Stimulated activated CD8-positive, alpha-beta memory T cell treated with anti-CD3 and anti-CD28 coated beads, Interleukin-2, amount 100 ng/mL, for 1 hour (primary cell): Measurements from ENCODE around the gene FOXF1.

Source experiments
- DNase-seq, 2 donors: peaks; one replicate each; pipeline ENCODE4 v3.0.0-alpha.2; 2020; ENCODE audit warnings: low read depth in 2 of 2

The FOXF1 gene

DNA sequence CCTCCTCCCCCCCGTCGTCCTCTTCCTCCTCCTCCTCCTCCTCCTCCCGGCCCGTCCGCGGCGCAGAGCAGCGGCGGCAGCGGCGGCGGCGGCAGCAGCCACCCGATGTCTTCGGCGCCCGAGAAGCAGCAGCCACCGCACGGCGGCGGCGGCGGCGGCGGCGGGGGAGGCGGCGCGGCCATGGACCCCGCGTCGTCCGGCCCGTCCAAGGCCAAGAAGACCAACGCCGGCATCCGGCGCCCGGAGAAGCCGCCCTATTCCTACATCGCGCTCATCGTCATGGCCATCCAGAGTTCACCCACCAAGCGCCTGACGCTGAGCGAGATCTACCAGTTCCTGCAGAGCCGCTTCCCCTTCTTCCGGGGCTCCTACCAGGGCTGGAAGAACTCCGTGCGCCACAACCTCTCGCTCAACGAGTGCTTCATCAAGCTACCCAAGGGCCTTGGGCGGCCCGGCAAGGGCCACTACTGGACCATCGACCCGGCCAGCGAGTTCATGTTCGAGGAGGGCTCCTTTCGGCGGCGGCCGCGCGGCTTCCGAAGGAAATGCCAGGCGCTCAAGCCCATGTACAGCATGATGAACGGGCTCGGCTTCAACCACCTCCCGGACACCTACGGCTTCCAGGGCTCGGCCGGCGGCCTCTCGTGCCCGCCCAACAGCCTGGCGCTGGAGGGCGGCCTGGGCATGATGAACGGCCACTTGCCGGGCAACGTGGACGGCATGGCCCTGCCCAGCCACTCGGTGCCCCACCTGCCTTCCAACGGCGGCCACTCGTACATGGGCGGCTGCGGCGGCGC lies at the start of gene FOXF1:
Gene FOXF1, plus strand, starts transcription at position 63 of the 797 bp plus-strand sequence. Its CDS starts 43 bp downstream, at position 106.
- no peak for DNase-seq

DNA sequence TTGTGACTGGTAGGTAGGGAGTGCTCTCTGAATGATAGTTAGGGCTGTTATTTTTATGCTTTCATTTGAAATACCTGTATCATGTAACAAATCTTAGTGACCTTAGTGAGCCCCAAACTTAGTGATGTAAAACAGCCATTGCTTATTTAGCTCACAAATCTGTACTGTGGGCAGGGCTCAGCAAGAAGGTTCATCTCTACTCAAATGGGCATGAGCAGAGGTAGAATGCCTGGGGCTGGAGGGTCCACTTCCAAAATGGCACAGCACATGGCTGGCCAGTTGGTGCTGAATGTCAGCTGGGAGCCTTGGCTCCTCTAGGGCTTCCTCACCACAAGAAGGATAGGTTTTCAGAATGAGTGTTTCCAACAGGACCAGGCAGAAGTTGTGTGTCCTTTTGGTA lies 49.3 kb upstream of the FOXF1 start:
- DNase-seq = no peak

DNA sequence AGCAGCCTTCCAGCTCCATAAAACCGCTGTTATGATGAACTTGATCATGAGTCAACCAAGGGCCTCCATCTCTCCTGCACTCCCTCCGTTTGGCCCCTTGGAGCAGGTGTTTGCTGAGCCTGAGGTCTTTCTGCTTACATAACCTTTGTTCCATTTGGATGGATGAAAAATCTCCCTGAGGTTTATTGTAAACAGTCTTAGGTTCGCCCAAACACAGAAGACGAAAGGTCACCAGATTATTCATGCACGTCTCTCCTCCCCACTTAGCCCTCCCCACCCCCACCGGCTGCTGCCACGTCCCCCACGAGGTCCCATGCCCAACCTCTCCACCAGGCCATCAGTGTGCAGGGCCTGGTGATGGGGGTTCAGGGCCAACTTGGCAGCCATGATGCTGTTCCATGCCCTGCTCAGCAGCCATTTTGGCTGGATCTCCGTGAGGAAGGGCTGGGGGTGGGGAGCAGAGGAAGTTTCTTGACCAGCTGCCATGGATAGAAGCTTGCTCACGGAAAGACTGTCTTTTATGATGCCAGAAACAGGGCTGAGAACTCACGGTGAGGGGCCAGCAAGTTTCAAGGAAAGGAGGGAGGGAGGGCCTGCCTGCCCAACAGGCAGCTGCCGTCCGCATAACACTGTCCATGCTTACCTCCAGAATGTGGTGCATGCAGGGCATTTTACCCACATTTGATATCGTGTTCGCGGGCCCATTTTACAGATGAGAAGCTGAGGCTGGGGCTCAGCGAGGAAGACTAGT lies 47.8 kb upstream of the FOXF1 start:
- DNase-seq = no peak

DNA sequence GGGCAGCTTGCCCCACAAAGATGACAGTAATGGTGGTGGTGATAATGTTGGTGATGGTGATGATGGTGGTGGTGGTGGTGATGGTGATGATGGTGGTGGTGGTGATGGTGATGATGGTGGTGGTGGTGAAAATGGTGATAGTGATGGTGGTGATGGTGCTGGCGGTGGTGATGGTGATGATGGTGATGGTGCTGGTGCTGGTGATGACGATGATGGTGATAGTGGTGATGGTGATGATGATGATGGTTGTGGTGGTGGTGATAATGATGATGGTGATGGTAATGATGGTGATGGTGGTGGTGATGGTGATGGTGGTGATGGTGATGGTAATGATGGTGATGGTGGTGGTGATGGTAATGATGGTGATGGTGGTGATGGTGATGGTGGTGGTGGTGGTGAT lies 46.3 kb upstream of the FOXF1 start:
- DNase-seq = no peak

DNA sequence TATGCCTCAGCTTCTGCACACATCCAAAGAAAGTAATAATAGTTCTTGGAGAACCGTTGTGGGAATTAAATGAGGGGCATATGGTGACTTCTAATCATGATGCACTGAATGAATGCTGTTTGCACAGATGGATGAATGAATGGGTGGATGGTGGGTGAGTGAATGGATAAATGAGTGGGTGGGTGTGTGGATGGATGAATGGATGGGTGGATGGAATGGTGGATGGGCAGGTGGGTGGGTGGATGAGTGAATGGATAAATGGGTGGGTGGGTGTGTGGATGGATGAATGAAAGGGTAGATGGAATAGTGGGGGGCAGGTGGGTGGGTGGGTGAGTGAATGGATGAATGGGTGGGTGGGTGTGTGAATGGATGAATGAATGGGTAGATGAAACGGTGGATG lies 44.9 kb upstream of the FOXF1 start:
- DNase-seq = no peak

DNA sequence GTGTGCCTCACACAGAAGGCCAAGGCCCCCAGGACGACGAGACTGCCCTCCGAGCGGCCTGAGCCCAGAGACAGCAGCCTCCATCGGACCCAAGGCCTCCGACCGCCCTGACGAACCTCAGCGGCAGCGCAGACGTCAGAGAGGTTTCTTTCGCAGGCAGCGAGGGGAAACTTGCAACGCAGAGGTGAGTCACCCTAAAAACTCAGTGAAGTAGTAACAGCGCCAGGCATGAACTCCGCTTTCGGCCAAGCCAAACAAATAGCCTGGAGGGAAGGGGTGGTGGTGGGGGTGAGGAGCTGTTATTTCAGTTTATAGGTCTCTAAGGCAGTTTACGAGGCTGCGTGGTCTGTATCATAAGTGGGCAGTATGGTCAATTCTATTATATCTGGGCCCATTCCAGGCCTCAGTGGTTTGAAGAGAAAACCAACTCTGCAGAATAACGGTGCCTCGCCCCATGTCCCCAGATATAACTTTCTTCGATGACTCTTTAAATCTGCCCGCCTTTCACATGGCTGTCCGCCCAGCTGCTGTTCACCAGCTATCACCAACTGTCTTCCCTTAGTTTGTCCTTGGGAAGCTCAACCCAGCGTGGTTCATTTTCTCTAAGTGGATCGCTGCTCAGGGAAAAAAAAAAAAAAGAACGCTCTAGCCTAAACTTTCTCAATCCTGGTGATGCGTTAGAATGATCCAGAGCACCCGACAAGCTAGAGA lies 43.5 kb upstream of the FOXF1 start:
- DNase-seq = no peak

DNA sequence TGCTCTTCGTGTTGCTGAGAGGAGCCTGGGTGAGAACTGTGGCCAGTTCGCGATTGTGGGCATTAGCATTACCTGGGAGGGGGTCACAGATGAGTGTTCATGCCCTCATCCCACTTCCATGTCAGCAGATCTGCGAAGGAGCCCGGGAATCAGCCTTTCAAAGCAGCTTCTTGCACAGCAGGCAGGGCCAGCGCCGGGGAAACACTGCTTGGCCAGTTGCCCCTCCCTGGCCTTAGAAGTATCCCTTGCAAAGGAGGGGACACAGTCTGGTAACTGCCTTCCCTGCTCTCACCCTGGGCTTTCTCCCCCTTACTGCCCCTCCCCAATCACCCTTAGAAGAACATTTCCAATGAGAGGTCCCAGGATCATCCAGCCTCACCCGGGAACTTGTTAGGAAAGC lies 42.8 kb upstream of the FOXF1 start:
- DNase-seq = no peak

DNA sequence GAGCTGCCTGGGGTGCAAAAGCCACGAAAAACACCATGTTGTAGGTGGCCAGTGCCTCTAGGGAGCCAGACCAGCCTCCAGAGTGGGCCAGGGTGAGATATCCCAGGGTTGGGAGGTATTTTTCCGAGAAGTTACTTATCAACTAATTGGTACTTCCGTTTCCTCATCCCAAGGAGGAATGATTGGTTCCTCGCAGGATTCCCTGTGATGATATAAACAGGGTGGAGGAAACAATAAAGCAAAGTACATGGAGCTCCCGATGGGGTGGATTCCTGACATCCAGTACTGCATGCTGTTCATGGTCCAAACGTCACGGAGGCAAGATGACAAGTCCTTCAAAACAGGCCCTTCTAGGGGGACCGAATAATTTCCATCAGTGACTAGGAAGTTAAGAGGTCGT lies 39.4 kb upstream of the FOXF1 start:
- DNase-seq = no peak

DNA sequence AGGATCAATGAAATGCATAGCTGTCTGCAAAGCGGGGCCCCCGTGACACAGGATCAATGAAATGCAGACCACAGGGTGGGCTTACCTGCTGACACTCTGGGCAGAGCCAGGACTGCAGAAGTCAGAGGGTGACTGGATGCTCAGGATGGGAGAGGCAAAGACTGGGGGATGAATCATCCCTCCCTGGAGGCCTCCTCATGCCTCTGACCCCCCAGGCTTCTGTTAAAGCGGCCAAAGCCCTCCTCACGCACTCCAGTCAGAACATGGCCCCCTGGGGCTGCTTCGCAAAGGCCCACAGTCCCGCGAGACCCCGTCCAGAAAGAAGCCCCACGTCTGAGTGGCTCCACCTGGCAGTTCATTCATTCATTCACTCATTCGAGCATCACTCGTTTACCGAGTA lies 38.4 kb upstream of the FOXF1 start:
- no peak for DNase-seq

DNA sequence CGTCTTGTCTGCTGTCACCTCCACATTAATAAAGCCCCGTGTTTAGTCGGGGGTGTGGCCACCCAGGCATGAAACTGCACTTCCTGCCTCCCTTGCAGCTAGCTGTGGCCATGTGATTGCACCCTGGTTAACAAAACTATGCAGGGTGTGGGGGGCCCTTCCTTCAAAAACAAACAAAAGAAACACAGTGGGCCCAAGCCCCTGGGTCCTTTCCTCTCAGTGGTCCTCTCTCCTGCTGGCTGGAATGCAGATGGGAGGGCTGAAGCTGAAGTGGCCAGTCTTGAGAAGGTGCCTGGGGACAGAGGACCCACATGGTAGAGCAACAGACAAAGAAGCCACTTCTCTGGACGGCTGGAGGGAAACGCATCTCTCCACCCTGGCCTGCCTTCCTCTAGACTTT lies 38.0 kb upstream of the FOXF1 start:
- no peak for DNase-seq

DNA sequence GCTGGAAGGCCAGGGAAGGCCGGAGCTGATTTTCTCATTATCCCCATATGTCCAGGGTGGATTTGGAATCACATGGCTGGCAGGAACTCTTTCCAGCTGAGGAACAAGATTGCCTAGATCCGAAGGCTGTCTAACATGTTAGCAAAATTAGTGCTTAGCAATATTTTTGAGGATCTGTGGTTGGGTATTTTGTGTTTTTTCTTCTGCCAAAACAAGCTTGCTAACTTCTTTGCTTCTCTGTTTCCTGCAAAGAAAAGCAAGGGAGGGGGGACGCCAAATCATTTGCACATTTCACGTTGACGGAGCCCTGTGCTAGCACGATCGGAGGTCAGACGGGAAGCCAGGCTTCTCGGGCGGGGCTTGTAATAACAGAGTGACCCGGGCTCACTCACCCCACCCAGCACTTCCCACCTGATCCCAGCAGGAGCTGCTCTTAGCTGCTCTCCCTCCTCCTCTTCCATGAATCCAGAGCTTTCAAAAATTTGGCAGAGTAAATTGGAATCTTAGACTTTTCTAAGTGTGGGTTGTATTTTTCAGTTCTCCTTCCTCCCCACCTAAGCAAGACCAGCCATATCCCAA lies 33.3 kb upstream of the FOXF1 start:
- DNase-seq = no peak

DNA sequence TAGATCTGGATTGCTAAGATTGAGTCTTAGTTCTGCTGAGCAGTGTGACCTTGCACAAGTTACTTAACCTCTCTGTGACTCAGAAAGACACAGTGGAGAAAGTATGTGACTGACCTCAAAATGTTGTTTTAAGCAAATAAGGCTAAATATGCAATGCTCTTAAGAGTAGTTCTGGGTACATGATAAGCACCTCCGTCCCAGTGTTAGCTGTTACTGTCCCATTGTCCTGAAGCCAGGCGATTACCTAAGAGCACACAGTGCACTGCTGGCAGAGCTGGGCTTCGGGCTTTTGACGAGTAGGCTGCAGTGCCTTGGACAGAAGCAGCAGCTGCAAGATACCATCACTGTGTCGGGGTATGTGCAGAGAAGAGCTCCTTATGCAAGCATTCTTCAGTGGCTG lies 32.7 kb upstream of the FOXF1 start:
- DNase-seq = no peak

DNA sequence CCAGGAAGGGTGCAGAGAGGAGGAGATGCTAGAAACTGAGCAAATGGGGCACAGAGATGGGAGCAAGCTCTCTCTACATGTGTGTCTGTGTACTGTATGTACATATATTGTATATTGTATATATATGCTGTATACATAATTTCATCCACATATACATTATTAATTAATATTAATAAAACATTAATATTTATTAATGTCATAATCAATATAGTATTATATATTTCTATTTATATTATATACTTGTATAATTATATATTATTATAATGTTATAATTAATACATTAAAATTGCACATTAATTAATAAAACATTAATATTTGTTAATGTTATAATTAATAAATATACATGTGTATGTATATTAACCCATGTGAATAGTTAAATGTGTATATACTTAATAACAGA lies 31.5 kb upstream of the FOXF1 start:
- no peak for DNase-seq

DNA sequence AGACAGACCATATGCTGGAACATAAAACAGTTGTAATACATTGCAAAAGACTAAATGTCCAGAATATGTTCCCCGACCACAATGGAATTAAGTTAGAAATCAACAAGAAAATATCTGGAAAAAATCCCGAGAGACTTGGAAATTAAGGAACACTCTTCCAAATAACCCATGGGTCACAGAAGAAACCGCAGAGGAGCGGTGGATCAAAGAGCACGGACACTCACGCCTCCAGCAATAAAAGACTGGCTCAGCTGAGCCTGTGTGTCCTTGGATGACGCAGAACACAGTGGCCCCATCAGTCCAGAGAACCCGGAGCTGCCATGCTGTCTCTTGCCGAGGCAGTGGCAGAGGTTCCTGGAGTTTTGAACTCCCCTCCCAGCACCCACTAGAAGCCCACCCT lies 30.9 kb upstream of the FOXF1 start:
- DNase-seq = no peak

DNA sequence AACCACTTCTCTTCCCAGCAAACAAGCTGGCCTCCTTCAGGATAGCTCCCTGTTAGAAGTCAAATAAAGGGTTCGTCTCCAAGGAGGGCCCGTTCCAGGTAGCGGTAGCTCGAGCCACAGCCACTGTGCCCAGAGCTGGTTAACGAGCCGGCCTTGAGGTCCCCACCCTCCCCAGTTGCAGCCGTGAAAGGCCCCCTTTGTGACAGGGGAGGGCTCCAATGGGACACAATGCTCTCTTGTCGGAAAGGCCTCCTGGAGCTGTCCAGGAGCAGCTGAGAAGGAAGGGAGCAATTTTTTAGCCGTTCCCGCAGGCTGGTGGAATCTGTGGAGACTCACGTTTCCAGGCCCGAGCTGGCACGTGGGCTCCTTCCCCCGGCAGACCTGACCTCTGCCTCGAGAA lies 29.9 kb upstream of the FOXF1 start:
- no peak for DNase-seq

DNA sequence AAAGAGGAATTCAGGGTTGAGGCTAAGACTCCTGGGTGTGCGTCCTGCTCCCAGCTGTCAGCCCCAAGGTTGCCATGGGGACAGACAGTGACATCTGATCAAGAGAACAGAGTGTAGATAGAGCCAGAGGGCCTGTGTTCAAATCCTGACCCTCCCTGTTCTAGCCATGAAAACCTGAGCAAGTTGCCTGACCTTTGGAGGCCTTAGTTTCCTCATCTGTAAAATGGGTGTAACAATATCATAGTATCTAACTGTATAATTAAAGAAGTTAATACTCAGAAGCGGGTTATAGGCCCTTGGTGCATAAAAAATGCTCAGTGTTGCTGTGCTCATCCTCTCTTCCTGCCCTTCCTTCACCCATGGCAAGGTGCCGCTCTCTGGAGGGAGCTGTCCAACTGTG lies 28.7 kb upstream of the FOXF1 start:
- no peak for DNase-seq

DNA sequence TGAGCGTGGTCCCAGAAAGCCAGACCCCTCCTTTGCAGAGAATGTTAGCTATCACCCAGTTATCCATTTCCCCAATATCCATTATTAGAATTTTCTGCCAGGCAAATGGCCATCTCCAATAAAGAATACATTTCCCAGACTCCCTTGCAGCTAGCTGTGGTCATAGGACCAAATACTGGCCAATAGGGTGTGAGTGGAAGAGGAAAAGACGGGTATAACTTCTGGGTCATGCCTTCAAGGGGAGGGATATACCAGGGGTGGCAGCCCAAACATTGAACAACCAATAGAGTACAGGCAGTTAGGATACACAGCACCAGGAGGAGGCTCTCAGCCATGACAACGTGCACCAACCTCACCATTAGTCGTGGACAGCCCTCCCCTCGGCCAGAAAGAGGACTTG lies 26.1 kb upstream of the FOXF1 start:
- DNase-seq = no peak

DNA sequence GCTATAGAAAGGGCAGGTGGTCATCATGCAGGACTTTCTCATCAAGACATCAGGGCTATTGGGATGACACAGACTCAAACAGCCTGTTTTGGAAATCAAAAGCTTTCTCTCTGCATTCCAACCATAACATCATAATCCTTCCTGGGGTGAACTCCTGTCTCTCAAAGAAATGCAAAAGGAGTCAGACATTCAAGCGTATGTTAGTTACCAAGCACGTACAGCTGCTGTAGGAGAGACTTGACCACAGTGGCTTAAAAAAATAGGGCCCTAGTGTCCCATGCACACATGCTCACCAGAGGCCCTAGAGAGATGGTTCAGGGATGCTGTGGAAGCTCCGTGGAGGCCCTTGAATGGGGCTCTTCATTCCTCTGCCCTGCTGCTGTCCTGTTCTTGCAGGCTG lies 24.6 kb upstream of the FOXF1 start:
- DNase-seq = no peak

DNA sequence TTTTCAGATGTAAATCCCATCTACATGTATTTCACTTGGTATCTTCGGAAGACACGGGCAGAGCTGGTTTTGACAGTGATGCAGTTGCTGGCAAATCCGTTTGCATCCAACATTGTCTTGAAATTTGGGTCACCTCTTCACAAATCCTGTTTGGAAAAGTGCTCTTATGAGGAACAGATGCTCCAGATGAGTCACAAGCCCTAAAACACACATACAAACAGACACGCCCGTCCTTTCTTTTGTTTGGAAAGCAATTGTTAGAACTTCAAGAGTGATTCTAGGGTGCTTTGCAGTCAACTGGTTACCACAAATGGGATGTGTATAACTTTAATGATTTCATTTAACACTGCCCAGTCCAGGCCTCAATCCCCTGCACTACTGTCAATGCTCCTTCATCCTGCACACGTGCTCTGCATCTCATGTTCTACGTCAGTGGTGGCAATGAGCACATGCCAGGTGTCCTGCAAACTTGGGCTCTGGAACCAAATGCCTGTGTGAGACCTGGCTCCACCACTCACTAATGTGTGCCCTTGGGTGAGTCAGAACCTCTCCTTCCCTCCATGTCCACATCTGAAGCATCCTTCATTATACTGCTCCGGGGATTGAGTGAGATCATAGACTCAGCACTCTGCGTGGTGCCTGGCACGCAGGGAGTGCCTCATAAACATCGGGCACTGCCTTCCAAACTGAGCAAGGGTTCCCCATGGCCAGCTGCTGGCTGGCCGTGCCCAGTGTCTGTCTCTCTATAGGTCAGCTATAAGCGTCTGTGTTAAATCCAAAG lies 19.3 kb upstream of the FOXF1 start:
- no peak for DNase-seq

DNA sequence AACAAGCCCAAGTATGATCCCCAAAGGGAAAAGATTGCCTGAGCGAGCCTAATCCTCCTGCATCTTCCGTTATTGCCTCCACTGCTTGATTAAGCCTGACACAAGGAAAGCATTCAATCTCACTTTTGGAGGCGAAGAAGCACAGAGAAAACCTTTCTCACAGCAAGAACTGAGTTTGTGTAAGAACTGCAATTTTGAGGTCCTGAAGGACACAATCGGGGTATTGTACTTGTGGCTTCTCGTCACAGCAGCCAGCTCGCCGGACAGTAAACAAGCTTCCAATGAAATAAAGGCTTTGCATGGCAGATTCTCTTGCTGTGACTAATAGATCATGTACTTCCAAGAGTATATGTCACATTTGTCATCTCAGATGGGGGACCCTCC lies 18.7 kb upstream of the FOXF1 start:
- no peak for DNase-seq

DNA sequence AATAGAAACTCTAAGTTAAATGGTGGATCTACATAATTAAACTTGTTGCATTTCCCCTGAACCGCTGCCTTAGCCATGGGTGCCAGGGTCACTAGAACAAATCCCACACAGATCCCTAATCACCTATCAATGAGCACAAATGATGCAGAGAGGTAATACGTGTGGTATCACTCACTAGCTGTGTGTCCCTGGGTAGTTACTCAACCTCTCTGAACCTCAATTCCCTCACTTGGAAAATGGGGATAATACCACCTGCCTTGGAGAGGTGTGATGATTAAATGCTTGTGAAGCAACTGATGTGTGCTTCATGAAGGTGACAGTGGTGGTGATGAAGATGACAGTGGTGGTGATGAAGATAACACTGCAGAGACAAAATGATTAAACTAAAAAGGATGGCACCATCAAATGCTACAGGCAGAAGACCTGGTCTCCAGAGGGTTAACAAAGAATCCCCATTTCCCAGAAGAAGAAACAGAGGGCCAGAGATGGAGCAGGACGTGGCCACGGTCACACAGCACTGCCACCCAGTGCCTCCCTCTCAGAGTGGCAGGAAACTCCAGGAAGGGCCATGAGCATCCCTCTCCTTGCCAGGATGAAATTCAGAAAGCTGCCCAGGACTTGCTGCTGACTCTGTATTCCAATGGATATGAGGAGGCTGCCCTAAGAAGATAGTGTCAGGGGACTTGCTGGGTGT lies 17.9 kb upstream of the FOXF1 start:
- no peak for DNase-seq
